Neural crest cell (in vitro differentiated cells): ENCODE results near the gene TMEFF2. TPM values are rescaled to one million over a fixed set of nuclear protein-coding genes. Genes with fewer than 3 reads are reported as not detected.

Source experiments
- DNase-seq: peaks from one replicate; pipeline ENCODE4 v3.0.0; 2021; ENCODE audit warnings: low read depth, mixed read lengths, low spot score
- H3K27ac Mint-ChIP-seq: one replicate; pipeline ENCODE4 v1.8.0; 2021; ENCODE audit warnings: mild to moderate bottlenecking, mixed read lengths; ENCODE audit not compliant: unreplicated experiment
- H3K27me3 Mint-ChIP-seq: 2 replicates; pipeline ENCODE4 v1.8.0; 2021; ENCODE audit warnings: low read depth, mild to moderate bottlenecking, mixed read lengths
- H3K36me3 Mint-ChIP-seq: 2 replicates; pipeline ENCODE4 v1.8.0; 2021; ENCODE audit warnings: low read depth, mild to moderate bottlenecking, mixed read lengths
- H3K4me1 Mint-ChIP-seq: 2 replicates; pipeline ENCODE4 v1.8.0; 2021; ENCODE audit warnings: mixed read lengths
- H3K4me3 Mint-ChIP-seq: one replicate; pipeline ENCODE4 v1.8.0; 2021; ENCODE audit warnings: mild to moderate bottlenecking, mixed read lengths
- H3K9me3 Mint-ChIP-seq: 2 replicates; pipeline ENCODE4 v1.8.0; 2021; ENCODE audit warnings: mixed read lengths
- total RNA-seq: library from RNA; stranded (reverse); gene quantifications from 2 replicates; pipeline ENCODE4 v1.2.1, GENCODE V29; 2021
- TF ChIP-seq, protein P1 (sequence below): fragments of 200-600 bp; sonication (generic); conservative IDR thresholded peaks from 2 replicates; pipeline ENCODE4 v1.5.0; 2021; ENCODE audit warnings: antibody characterized with exemption, mild to moderate bottlenecking

The TMEFF2 gene
- total RNA-seq, 1 donor from 2014 or later = 2.9 TPM

DNA sequence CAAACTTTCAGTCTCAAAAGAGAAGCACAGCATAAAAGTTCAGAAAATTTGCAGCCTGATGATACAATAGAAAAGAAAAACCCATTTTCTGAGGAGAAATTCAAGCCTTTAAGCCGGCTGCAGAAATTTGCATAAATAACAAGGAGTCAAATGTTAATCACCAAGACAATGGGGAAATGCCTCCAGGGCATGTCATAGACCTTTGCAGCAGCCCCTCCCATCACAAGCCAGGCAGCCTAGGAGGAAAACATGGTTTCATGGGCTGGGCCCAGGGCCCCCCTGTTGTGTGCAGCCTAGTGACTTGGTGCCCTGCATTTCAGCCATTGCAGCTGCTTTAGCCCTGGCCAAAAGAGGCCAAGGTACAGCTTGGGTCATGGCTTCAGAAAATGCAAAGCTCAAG, 293.7 kb downstream of the TMEFF2 start:
- H3K9me3 Mint-ChIP-seq = peaks cover 14% of the 10 kb centered on the region
- H3K4me3 Mint-ChIP-seq = no peak overlapping the region
- H3K36me3 Mint-ChIP-seq = peaks cover 9% of the 10 kb centered on the region
- no peak for DNase-seq
- TF ChIP-seq, protein P1, sequence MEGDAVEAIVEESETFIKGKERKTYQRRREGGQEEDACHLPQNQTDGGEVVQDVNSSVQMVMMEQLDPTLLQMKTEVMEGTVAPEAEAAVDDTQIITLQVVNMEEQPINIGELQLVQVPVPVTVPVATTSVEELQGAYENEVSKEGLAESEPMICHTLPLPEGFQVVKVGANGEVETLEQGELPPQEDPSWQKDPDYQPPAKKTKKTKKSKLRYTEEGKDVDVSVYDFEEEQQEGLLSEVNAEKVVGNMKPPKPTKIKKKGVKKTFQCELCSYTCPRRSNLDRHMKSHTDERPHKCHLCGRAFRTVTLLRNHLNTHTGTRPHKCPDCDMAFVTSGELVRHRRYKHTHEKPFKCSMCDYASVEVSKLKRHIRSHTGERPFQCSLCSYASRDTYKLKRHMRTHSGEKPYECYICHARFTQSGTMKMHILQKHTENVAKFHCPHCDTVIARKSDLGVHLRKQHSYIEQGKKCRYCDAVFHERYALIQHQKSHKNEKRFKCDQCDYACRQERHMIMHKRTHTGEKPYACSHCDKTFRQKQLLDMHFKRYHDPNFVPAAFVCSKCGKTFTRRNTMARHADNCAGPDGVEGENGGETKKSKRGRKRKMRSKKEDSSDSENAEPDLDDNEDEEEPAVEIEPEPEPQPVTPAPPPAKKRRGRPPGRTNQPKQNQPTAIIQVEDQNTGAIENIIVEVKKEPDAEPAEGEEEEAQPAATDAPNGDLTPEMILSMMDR = no peak
- H3K4me1 Mint-ChIP-seq = peaks cover 16% of the 10 kb centered on the region
- H3K27me3 Mint-ChIP-seq = no peaks in the 10 kb centered on the region
- no peak overlapping the region for H3K27ac Mint-ChIP-seq

DNA sequence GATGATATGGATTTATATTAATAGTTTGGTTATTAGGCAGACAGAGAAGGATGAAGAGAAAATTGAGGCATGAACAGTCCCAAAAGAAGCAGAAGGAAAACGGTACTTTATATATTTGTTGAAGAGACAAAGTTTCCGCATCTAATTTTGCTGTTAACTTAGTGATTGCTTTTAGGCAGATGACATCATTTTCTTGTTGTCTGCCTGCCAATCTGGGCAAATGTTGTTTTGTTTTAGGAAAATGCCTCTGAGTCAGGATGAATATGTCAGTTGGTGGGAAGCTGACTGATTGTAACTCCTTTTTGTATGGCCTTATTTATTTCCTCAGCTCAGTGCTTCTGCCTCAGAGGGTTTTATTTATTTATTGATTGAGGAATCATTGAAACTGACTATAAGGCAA, 295.3 kb downstream of the TMEFF2 start:
- TF ChIP-seq, protein P1 = no peak
- H3K4me1 Mint-ChIP-seq = peaks cover 15% of the 10 kb centered on the region
- H3K27ac Mint-ChIP-seq = no peak overlapping the region
- H3K36me3 Mint-ChIP-seq = peaks cover 9% of the 10 kb centered on the region
- DNase-seq = no peak
- H3K9me3 Mint-ChIP-seq = peaks cover 14% of the 10 kb centered on the region
- no peaks in the 10 kb centered on the region for H3K27me3 Mint-ChIP-seq
- H3K4me3 Mint-ChIP-seq = no peak overlapping the region
